Stimulated activated memory B cell treated with anti-CD40 and anti-IgM and Interleukin-4, amounts not matched to agents 10 μg/mL and 1 μg/mL and 100 μg/mL, for 72 hours (primary cell): ENCODE measurements around the gene FMNL1.
A peak's percentile ranks its signal among the peaks of the same experiment; 100 is the strongest.

Experiments
- ATAC-seq: fragments of 150-1000 bp; cut with Tn5 transposase; 2 replicates; pipeline ENCODE4 v1.10.0; 2021
- H3K27ac Mint-ChIP-seq: one replicate; pipeline ENCODE4 v1.8.0; 2022; ENCODE audit warnings: mild to moderate bottlenecking, mixed read lengths
- H3K27me3 Mint-ChIP-seq: one replicate; pipeline ENCODE4 v1.8.0; 2022; ENCODE audit warnings: mixed read lengths
- H3K36me3 Mint-ChIP-seq: one replicate; pipeline ENCODE4 v1.8.0; 2022; ENCODE audit warnings: mixed read lengths
- H3K4me1 Mint-ChIP-seq: one replicate; pipeline ENCODE4 v1.8.0; 2022; ENCODE audit warnings: mixed read lengths
- H3K4me3 Mint-ChIP-seq: one replicate; pipeline ENCODE4 v1.8.0; 2022; ENCODE audit warnings: mild to moderate bottlenecking, moderate library complexity, mixed read lengths
- H3K9me3 Mint-ChIP-seq: one replicate; pipeline ENCODE4 v1.8.0; 2022; ENCODE audit warnings: mixed read lengths

The FMNL1 gene

GRCh38 chr17:45221081-45222013 lies at the start of gene FMNL1:
Gene FMNL1 (plus strand): TSS chr17:45221885. CDS start chr17:45222125, 240 bp downstream.
- ATAC-seq = peak; percentile 47
- H3K27ac Mint-ChIP-seq = peak within 1 kb of the TSS; percentile 97
- H3K9me3 Mint-ChIP-seq = no peaks in the 10 kb centered on the region
- peaks cover 49% of the 10 kb centered on the region for H3K36me3 Mint-ChIP-seq
- peak within 1 kb of the TSS; percentile 85 for H3K4me3 Mint-ChIP-seq
- H3K4me1 Mint-ChIP-seq = peaks cover 64% of the 10 kb centered on the region
- H3K27me3 Mint-ChIP-seq = no peaks in the 10 kb centered on the region

- no peak for ATAC-seq
- H3K27ac Mint-ChIP-seq = peak overlapping the region; percentile 87
Observed at GRCh38 chr17:45172232-45172540, 49.5 kb upstream of the FMNL1 start.

GRCh38 chr17:45172541-45173286 lies 49.0 kb upstream of the FMNL1 start:
- H3K36me3 Mint-ChIP-seq = peaks cover 11% of the 10 kb centered on the region
- peak overlapping the region; percentile 87 for H3K27ac Mint-ChIP-seq
- H3K9me3 Mint-ChIP-seq = no peaks in the 10 kb centered on the region
- peaks cover 18% of the 10 kb centered on the region for H3K4me1 Mint-ChIP-seq
- ATAC-seq = peak; percentile 80
- H3K4me3 Mint-ChIP-seq = peak overlapping the region; percentile 76
- H3K27me3 Mint-ChIP-seq = no peaks in the 10 kb centered on the region

More at GRCh38 chr17:45172232-45172540, 49.5 kb upstream of the FMNL1 start:
- no peaks in the 10 kb centered on the region for H3K9me3 Mint-ChIP-seq
- peak overlapping the region; percentile 76 for H3K4me3 Mint-ChIP-seq
- H3K4me1 Mint-ChIP-seq = peaks cover 18% of the 10 kb centered on the region
- H3K36me3 Mint-ChIP-seq = peaks cover 11% of the 10 kb centered on the region
- no peaks in the 10 kb centered on the region for H3K27me3 Mint-ChIP-seq

- Mint-ChIP-seq H3K27me3 (no peaks in the 10 kb centered on the region), H3K27ac (no peak overlapping the region), H3K36me3 (no peaks in the 10 kb centered on the region), H3K9me3 (no peaks in the 10 kb centered on the region), H3K4me3 (no peak overlapping the region), H3K4me1 (peaks cover 18% of the 10 kb centered on the region)
- ATAC-seq = no peak
Observed at GRCh38 chr17:45175759-45176115, 45.9 kb upstream of the FMNL1 start.

GRCh38 chr17:45177563-45177962 lies 44.1 kb upstream of the FMNL1 start:
- no peak overlapping the region for H3K4me3 Mint-ChIP-seq
- no peaks in the 10 kb centered on the region for H3K27me3 Mint-ChIP-seq
- no peaks in the 10 kb centered on the region for H3K9me3 Mint-ChIP-seq
- no peak overlapping the region for H3K27ac Mint-ChIP-seq
- H3K36me3 Mint-ChIP-seq = no peaks in the 10 kb centered on the region
- no peak for ATAC-seq
- peaks cover 18% of the 10 kb centered on the region for H3K4me1 Mint-ChIP-seq

- Mint-ChIP-seq H3K4me3 (no peak overlapping the region), H3K9me3 (no peaks in the 10 kb centered on the region)
Observed at GRCh38 chr17:45184144-45184543, 37.5 kb upstream of the FMNL1 start.

GRCh38 chr17:45186801-45187354 lies 34.8 kb upstream of the FMNL1 start:
- no peak for ATAC-seq
- Mint-ChIP-seq H3K4me1 (peaks cover 8% of the 10 kb centered on the region), H3K27me3 (no peaks in the 10 kb centered on the region)

More at GRCh38 chr17:45184144-45184543, 37.5 kb upstream of the FMNL1 start:
- no peaks in the 10 kb centered on the region for H3K36me3 Mint-ChIP-seq
- H3K27me3 Mint-ChIP-seq = no peaks in the 10 kb centered on the region
- H3K4me1 Mint-ChIP-seq = peaks cover 9% of the 10 kb centered on the region
- H3K27ac Mint-ChIP-seq = no peak overlapping the region
- no peak for ATAC-seq

GRCh38 chr17:45189009-45189408 lies 32.7 kb upstream of the FMNL1 start:
- ATAC-seq = no peak
- Mint-ChIP-seq H3K4me3 (no peak overlapping the region), H3K36me3 (no peaks in the 10 kb centered on the region), H3K27ac (no peak overlapping the region), H3K9me3 (no peaks in the 10 kb centered on the region), H3K27me3 (no peaks in the 10 kb centered on the region), H3K4me1 (no peaks in the 10 kb centered on the region)

More at GRCh38 chr17:45186801-45187354, 34.8 kb upstream of the FMNL1 start:
- H3K4me3 Mint-ChIP-seq = no peak overlapping the region
- H3K27ac Mint-ChIP-seq = no peak overlapping the region
- no peaks in the 10 kb centered on the region for H3K9me3 Mint-ChIP-seq
- H3K36me3 Mint-ChIP-seq = no peaks in the 10 kb centered on the region

GRCh38 chr17:45190503-45191255 lies 31.0 kb upstream of the FMNL1 start:
- no peaks in the 10 kb centered on the region for H3K27me3 Mint-ChIP-seq
- no peak for ATAC-seq
- H3K9me3 Mint-ChIP-seq = no peaks in the 10 kb centered on the region
- H3K4me3 Mint-ChIP-seq = no peak overlapping the region
- H3K4me1 Mint-ChIP-seq = no peaks in the 10 kb centered on the region
- no peaks in the 10 kb centered on the region for H3K36me3 Mint-ChIP-seq
- no peak overlapping the region for H3K27ac Mint-ChIP-seq

- no peak for ATAC-seq
- no peaks in the 10 kb centered on the region for H3K9me3 Mint-ChIP-seq
- H3K27ac Mint-ChIP-seq = no peak overlapping the region
- H3K27me3 Mint-ChIP-seq = no peaks in the 10 kb centered on the region
- no peaks in the 10 kb centered on the region for H3K36me3 Mint-ChIP-seq
- H3K4me1 Mint-ChIP-seq = peaks cover 10% of the 10 kb centered on the region
- H3K4me3 Mint-ChIP-seq = no peak overlapping the region
Observed at GRCh38 chr17:45195424-45195823, 26.3 kb upstream of the FMNL1 start.

GRCh38 chr17:45197108-45197507 lies 24.6 kb upstream of the FMNL1 start:
- no peaks in the 10 kb centered on the region for H3K9me3 Mint-ChIP-seq
- no peak overlapping the region for H3K4me3 Mint-ChIP-seq
- H3K4me1 Mint-ChIP-seq = peaks cover 10% of the 10 kb centered on the region
- no peaks in the 10 kb centered on the region for H3K27me3 Mint-ChIP-seq
- H3K27ac Mint-ChIP-seq = no peak overlapping the region
- no peaks in the 10 kb centered on the region for H3K36me3 Mint-ChIP-seq
- ATAC-seq = no peak

GRCh38 chr17:45197555-45198334 lies 23.9 kb upstream of the FMNL1 start:
- Mint-ChIP-seq H3K9me3 (no peaks in the 10 kb centered on the region), H3K4me3 (no peak overlapping the region), H3K36me3 (no peaks in the 10 kb centered on the region), H3K27ac (no peak overlapping the region), H3K27me3 (no peaks in the 10 kb centered on the region), H3K4me1 (peaks cover 10% of the 10 kb centered on the region)
- peak; percentile 97 for ATAC-seq

GRCh38 chr17:45200701-45201100 lies 21.0 kb upstream of the FMNL1 start:
- no peaks in the 10 kb centered on the region for H3K27me3 Mint-ChIP-seq
- no peaks in the 10 kb centered on the region for H3K9me3 Mint-ChIP-seq
- H3K4me3 Mint-ChIP-seq = no peak overlapping the region
- H3K27ac Mint-ChIP-seq = no peak overlapping the region
- ATAC-seq = no peak
- peaks cover 10% of the 10 kb centered on the region for H3K4me1 Mint-ChIP-seq
- H3K36me3 Mint-ChIP-seq = no peaks in the 10 kb centered on the region

GRCh38 chr17:45201457-45201856 lies 20.2 kb upstream of the FMNL1 start:
- H3K4me3 Mint-ChIP-seq = no peak overlapping the region
- H3K36me3 Mint-ChIP-seq = no peaks in the 10 kb centered on the region
- no peak for ATAC-seq
- H3K4me1 Mint-ChIP-seq = peaks cover 10% of the 10 kb centered on the region
- H3K27me3 Mint-ChIP-seq = no peaks in the 10 kb centered on the region
- H3K9me3 Mint-ChIP-seq = no peaks in the 10 kb centered on the region
- no peak overlapping the region for H3K27ac Mint-ChIP-seq
